Germinal center (tissue), 1 donor: ENCODE measurements around the gene ICA1.

ENCODE experiments used
- DNase-seq: peaks from one replicate; pipeline ENCODE4 v3.0.0; 2012; ENCODE audit warnings: mixed read lengths, low spot score

The ICA1 gene

DNA sequence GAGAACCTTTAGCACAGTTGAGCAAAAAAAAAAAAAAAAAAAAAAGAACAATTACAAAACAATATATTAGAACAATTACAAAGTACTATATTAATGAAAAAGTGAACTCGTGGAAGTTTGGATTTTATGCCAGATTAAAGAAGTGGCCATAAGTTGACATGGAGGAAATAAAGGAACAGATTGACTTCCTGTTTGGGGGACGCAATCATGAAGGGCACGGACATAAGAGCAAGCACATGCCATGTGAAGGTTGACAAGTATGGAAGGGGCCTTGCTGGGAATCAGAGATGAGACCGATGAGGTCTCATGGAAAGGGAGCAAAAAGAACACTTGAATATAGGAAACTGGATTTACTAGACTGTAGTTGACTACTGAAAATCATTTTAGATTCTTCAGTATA, 61.7 kb downstream of the ICA1 start:
- no peak for DNase-seq

DNA sequence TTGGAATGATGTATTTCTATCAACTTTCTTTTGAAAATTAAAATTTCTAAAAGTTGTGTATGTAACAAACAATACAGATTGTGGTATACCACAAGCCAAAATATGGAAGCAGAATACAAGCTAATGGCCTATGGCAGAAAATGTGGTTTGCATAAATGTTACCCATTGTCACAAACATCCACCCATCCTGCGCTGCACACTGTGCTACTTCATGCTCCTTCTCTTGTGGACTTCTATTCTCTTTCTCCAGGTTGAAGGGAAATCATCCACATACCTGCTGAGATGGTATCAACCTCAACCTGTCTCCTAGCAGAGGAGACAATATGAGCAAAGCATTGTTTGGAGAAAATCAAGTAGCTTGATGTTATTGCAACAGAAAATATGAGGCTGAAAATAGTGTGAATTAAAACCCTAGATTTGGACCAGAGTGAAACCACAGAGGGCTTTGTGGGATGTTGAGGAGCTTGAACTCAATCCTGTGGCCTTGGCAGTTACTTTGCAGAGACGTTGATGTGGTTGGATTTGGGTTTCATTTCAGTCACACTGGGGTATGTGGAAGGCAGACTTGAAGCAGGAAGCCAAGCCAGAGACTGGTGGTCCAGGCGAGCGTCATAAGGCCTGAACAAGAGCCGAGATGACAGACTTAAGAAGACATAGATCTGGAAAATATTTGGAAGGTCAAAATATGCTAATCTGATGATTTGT, 63.8 kb downstream of the ICA1 start:
- DNase-seq, result no peak

DNA sequence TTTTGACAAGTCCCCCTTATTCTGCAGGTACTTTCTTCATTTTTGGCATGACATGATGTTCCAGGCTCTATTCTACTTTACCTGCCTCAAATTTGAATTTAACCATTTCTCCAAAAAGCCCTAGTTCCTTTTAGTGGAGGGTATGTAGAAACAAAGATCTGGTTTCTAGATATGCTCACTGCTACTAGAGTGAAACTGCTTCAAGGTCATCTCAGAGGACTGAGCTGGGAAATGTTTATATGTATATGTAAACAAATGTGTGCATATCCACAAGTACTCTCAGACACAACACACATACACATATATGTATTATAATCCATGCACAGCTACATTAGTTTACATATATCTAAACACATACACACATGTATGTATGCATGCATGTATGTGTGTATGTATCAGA, 69.1 kb downstream of the ICA1 start:
- DNase-seq, result no peak

GRCh38 chr7:8190119-8190895, 71.7 kb downstream of the ICA1 start:
- peak; percentile 34 for DNase-seq

GRCh38 chr7:8189625-8190024, 72.3 kb downstream of the ICA1 start:
- DNase-seq, result no peak

DNA sequence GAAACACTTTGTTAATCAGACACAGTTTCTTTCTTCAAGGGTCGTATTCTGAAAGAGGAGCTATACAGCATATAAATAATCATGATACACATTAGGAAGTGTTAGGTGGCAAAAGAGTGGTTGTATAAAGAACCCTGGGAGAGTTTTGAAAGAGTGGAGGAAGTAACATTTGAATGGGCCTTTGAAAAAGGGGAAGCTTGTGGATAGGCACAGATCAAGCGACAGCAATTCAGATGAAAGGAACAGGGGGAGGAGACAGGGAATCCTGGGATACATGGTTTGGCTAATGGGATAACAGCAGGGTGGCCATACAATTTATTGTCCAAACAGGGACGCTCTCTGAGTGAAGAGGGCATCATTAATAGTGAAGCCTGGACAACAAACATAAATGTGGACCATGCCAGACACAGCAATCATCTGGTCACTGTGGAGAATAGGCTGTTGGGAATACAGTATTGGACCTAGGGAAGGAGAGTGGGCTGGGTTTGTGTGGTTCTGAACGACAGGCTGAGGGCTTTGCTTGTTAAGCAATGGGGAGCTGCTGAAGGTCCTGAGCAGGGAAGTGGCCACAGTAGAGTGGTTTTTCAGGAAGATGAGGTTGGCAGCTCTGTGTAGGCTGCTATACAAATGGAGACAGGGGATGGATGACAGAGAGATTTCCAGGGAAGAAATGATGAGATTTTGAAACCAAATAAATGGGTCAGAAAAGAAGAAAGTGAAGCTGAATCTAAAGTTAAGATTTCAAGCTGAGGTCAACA, 75.9 kb downstream of the ICA1 start:
- peak; percentile 13 for DNase-seq

DNA sequence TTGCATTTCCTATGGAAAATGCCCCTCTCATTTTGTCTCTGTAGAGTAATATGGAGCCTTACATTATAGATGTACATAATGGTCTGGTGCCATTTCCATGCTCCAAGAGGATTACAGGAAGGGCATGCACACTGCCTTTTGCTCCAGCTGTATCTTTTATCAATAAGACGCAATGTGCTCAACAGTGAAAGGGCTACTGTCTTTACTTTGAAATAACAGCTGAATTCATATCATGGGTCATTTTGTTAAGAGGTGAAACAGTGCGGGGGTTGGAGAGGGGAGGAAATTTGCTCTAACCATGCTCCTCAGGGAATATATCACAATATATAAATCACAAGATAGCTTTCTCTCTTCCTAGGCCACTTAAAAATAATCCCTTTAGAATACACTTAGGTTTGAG, 77.7 kb downstream of the ICA1 start:
- no peak for DNase-seq

DNA sequence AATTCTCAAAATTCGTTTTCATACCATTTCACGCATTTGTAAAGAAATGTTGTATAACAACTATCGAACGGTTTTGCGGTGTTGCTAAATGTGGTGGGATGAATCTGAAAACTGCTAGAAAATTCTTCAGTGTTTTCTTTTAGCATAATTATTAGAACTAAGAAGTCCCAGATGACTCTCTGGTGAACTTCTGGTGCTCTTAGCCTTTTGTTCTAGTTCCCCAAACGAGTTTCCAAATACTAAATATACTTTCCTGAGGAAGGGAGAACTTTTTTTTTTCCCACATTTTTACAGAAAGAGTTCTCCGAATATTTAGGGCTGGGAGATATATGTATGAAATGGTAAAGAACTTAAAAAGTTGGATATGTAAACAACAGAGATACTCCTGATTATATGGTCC, 82.5 kb downstream of the ICA1 start:
- DNase-seq, result no peak

- no peak for DNase-seq
Measured at GRCh38 chr7:8178353-8178752, 83.6 kb downstream of the ICA1 start.

GRCh38 chr7:8177109-8177933, 84.6 kb downstream of the ICA1 start:
- peak; percentile 26 for DNase-seq

GRCh38 chr7:8176370-8177081, 85.4 kb downstream of the ICA1 start:
- peak; percentile 61 for DNase-seq

DNA sequence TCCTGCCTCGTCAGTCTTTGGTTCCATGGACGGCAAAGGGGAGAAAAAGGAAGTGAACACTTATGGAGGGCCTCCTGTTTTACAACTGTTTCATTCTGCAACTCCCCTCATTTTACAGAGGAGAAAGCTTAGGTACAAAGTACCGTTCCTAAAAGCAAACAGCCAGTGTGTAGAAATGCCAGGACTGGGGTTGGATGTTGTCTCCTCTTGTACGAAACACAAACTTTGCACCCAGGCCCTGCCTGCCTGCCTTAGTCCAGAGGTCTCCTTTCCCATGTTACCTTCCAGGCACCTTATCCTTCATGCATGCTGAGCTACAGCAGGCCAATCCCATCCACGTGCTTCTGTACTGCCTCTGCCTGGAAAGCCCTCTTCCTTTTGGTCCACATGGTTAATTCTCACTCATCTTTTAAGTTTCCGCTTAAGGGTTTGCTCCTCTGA, 86.0 kb downstream of the ICA1 start:
- no peak for DNase-seq

GRCh38 chr7:8172372-8173354, 89.3 kb downstream of the ICA1 start:
- no peak for DNase-seq

DNA sequence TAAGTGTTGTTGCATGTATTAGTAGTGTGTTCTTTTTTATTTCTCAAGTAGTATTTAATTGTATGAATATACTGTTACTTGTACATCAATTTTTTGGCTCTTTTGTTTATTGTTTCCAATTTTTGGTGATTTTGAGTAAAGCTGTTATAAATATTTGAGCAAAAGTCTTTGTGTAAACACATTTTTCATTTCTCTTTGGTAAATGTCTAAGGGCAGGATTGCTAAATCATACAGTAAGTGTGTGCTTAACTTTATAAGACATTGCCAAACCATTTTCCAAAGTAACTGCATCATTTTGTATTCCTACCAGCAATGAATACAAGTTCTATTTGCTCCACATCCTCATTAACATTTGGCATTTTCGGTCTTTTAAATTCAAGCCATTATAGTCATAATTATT, 92.8 kb downstream of the ICA1 start:
- no peak for DNase-seq

DNA sequence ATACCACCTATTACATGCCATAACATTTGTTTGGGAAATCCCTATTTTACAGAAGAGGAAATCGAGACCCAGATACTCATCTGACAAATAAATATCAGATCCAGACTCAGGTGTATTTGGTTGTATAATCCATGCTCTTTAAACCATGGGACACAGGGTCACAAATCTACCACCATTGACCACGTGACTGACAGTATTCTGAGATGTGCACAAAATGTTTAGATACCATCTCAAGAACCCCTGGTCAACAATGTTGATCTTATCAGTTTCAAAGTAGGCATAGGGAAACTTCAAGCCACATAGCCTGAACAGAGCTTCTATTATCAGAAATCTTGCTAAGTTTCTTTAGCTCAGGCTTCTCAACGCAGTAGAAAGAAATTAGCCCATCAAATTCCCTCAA, 93.6 kb downstream of the ICA1 start:
- no peak for DNase-seq

GRCh38 chr7:8165150-8165549, 96.8 kb downstream of the ICA1 start:
- DNase-seq, result no peak

- no peak for DNase-seq
Measured at GRCh38 chr7:8162181-8162580, 99.8 kb downstream of the ICA1 start.

- DNase-seq, result no peak
Measured at GRCh38 chr7:8161364-8161828, 100.6 kb downstream of the ICA1 start.

DNA sequence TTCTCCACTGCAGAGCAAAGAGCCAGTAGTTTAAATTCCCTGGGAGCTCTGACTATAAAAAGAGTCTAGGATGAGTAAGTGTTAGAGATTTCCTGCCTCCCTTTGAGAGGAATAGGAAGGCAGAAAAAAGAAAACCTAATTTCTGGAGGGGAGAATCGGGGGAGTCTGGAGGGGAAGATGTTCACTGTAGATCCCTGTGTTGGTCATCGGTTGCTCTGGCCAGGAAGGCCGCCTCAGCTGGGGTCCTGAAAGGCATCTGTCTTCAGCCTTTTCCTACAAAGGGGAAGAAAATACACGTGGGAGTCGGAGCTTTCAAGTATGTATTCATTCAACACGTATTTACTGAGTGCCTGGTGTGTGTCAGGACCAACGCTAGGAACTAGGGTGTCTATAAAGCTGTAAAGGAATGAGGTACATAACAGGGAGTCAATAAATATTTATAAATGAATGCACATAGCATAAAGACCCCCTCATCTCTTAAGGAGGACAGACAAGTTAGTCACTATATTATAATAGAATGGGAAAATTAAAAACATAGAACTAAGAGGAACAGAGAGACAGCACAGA, 101.1 kb downstream of the ICA1 start:
- no peak for DNase-seq

GRCh38 chr7:8160250-8160649, 101.7 kb downstream of the ICA1 start:
- DNase-seq, result no peak
